Kidney (tissue), 14 donors: Measurements from ENCODE around the gene SULT1A1. TPM values are rescaled to one million over a fixed set of nuclear protein-coding genes. Genes with fewer than 3 reads are reported as not detected.

Source experiments
- DNase-seq, 5 donors: peaks; one replicate each; pipeline ENCODE4 v3.0.0-alpha.2; 2013 to 2020
- FAIRE-seq: peaks from 2 replicates; lab custom pipeline; 2012; peaks lifted over from hg19 to GRCh38; lab: Jason Lieb, UNC
- H3K27ac ChIP-seq, 2 donors: one replicate each; pipeline ENCODE4 v1.7.0; 2013; ENCODE audit warnings: low read depth in 2 of 2, low read length in 2 of 2, inconsistent platforms in 1 of 2
- H3K27me3 ChIP-seq: one replicate; pipeline ENCODE4 v1.7.1; 2013; ENCODE audit warnings: low read length, inconsistent platforms; ENCODE audit not compliant: control insufficient read depth, insufficient read depth
- H3K36me3 ChIP-seq, 3 donors: one replicate each; pipeline versions ENCODE4 v1.7.0 to v1.7.1; 2013; ENCODE audit warnings: low read length in 3 of 3, control low read depth in 1 of 3, inconsistent platforms in 1 of 3; ENCODE audit not compliant: insufficient read depth in 3 of 3, control insufficient read depth in 2 of 3
- H3K4me1 ChIP-seq, 3 donors: one replicate each; pipeline versions ENCODE4 v1.7.0 to v1.7.1; 2013; ENCODE audit warnings: low read length in 3 of 3, inconsistent platforms in 1 of 3, low read depth in 1 of 3; ENCODE audit not compliant: control insufficient read depth in 2 of 3, insufficient read depth in 2 of 3
- H3K4me3 ChIP-seq, 3 donors: one replicate each; pipeline versions ENCODE4 v1.7.0 to v1.8.1; 2013; ENCODE audit warnings: low read length in 3 of 3, control low read depth in 1 of 3, inconsistent platforms in 1 of 3
- H3K9ac ChIP-seq, 3 donors: one replicate each; pipeline versions ENCODE4 v1.7.0 to v1.7.1; 2013; ENCODE audit warnings: low read length in 3 of 3, control low read depth in 1 of 3, inconsistent platforms in 1 of 3
- H3K9me3 ChIP-seq, 3 donors: one replicate each; pipeline versions ENCODE4 v1.7.0 to v1.7.1; 2013; ENCODE audit warnings: low read length in 3 of 3, control low read depth in 1 of 3, inconsistent platforms in 1 of 3; ENCODE audit not compliant: control insufficient read depth in 2 of 3, insufficient read depth in 1 of 3
- intact Hi-C: fragments of 100-400 bp; cut with DNase I; formaldehyde crosslinking; loops from one replicate; pipeline ENCODE4 v1.11.1; 2022
- polyA plus RNA-seq: library from polyadenylated mRNA; stranded (reverse); fragments of 350-450 nt; fragmentation: Illumina TruSeq; extraction: RNeasy Lipid Tissue Mini Kit (QIAGEN cat#74804); gene quantifications from one replicate; pipeline ENCODE4 v1.2.3, GENCODE V29; 2014; ENCODE audit warnings: low read depth, low replicate concordance; ENCODE audit not compliant: insufficient read depth
- total RNA-seq: library from RNA; stranded (reverse); fragmentation: NEBNext Ultra II Directional; extraction: Animal tissue kit (Norgen Biotek cat#: 25700); gene quantifications from one replicate; pipeline ENCODE4 v1.2.1, GENCODE V29; 2021
- TF ChIP-seq, protein P1 (sequence below): IDR thresholded peaks from 3 replicates; pipeline ENCODE4 v1.5.1; 2012; ENCODE audit warnings: mild to moderate bottlenecking, moderate library complexity, borderline replicate concordance; ENCODE audit not compliant: insufficient read depth; ENCODE audit errors: extremely low read depth
- donor health status: control.
- donor health status: control.
- donor health status: control.
- donor health status: control.
- donor health status: control.
- donor health status: DM: yes; HTN: yes; CAD: no.
- donor health status: Normal renal cell carcinoma (clear cell type).

Gene SULT1A1
- total and polyA plus RNA-seq, 2 donors from 2014 or later = 20.7 to 50.2 TPM

GRCh38 chr16:28607116-28607623 is 2.7 kb downstream of the SULT1A1 start:
- intact Hi-C loops = no loop called here
- peak in 1 of 5 donors; percentile 35 for DNase-seq
- no peak for FAIRE-seq
- TF ChIP-seq, protein P1, sequence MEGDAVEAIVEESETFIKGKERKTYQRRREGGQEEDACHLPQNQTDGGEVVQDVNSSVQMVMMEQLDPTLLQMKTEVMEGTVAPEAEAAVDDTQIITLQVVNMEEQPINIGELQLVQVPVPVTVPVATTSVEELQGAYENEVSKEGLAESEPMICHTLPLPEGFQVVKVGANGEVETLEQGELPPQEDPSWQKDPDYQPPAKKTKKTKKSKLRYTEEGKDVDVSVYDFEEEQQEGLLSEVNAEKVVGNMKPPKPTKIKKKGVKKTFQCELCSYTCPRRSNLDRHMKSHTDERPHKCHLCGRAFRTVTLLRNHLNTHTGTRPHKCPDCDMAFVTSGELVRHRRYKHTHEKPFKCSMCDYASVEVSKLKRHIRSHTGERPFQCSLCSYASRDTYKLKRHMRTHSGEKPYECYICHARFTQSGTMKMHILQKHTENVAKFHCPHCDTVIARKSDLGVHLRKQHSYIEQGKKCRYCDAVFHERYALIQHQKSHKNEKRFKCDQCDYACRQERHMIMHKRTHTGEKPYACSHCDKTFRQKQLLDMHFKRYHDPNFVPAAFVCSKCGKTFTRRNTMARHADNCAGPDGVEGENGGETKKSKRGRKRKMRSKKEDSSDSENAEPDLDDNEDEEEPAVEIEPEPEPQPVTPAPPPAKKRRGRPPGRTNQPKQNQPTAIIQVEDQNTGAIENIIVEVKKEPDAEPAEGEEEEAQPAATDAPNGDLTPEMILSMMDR = no peak
- Histone ChIP-seq H3K9me3 (no peaks in the 10 kb centered on the region), H3K36me3 (no peaks in the 10 kb centered on the region), H3K4me3 (no peak overlapping the region), H3K9ac (no peak overlapping the region), H3K27ac (no peak overlapping the region), H3K27me3 (no peaks in the 10 kb centered on the region), H3K4me1 (peaks cover 0 to 13% (median 10%) of the 10 kb centered on the region in 3 donors)

GRCh38 chr16:28606291-28607115 is 3.3 kb downstream of the SULT1A1 start:
- TF ChIP-seq, protein P1 = no peak
- no peak overlapping the region for H3K9ac ChIP-seq
- DNase-seq (no peak), FAIRE-seq (no peak)
- no peak overlapping the region for H3K4me3 ChIP-seq
- peaks cover 0 to 13% (median 10%) of the 10 kb centered on the region in 3 donors for H3K4me1 ChIP-seq
- intact Hi-C loops = no loop called here
- no peak overlapping the region for H3K27ac ChIP-seq
- H3K36me3 ChIP-seq = no peaks in the 10 kb centered on the region
- no peaks in the 10 kb centered on the region for H3K9me3 ChIP-seq
- H3K27me3 ChIP-seq = no peaks in the 10 kb centered on the region

GRCh38 chr16:28604186-28604565 is 5.7 kb downstream of the SULT1A1 start:
- TF ChIP-seq, protein P1 = no peak
- DNase-seq (peak in 1 of 5 donors; percentile 41), FAIRE-seq (no peak)
- no peaks in the 10 kb centered on the region for H3K9me3 ChIP-seq
- no peak overlapping the region for H3K27ac ChIP-seq
- peaks cover 0 to 3% (median under 1%) of the 10 kb centered on the region in 3 donors for H3K4me1 ChIP-seq
- intact Hi-C loops = no loop called here
- no peak overlapping the region for H3K9ac ChIP-seq
- no peak overlapping the region for H3K4me3 ChIP-seq
- H3K36me3 ChIP-seq = no peaks in the 10 kb centered on the region
- no peaks in the 10 kb centered on the region for H3K27me3 ChIP-seq
